Ovary (tissue), 10 donors: ENCODE measurements around the gene OTULIN. TPM values are rescaled to one million over a fixed set of nuclear protein-coding genes. Genes with fewer than 3 reads are reported as not detected.

Experiments
- DNase-seq, 5 donors: peaks; one replicate each; pipeline ENCODE4 v3.0.0-alpha.2; 2019 to 2020
- H3K27ac ChIP-seq, 2 donors: fragments of 200-600 bp; one replicate each; pipeline versions ENCODE4 v1.5.1 to v1.8.0; 2019 to 2022
- H3K27me3 ChIP-seq: fragments of 200-600 bp; one replicate; pipeline ENCODE4 v1.8.0; 2022
- H3K36me3 ChIP-seq: fragments of 200-600 bp; sonication (generic); one replicate; pipeline ENCODE4 v1.5.1; 2019
- H3K4me1 ChIP-seq: one replicate; pipeline ENCODE4 v1.8.1; 2013; ENCODE audit warnings: mild to moderate bottlenecking, moderate library complexity; ENCODE audit not compliant: insufficient read depth
- H3K4me3 ChIP-seq: fragments of 200-600 bp; sonication (generic); one replicate; pipeline ENCODE4 v1.5.1; 2017
- H3K9me3 ChIP-seq, 2 donors: fragments of 200-600 bp in 1 of 2; sonication (generic) in 1 of 2; one replicate each; pipeline versions ENCODE4 v1.5.1 to v1.8.1; 2013 to 2019; ENCODE audit warnings: mild to moderate bottlenecking in 1 of 2, moderate library complexity in 1 of 2
- EP300 ChIP-seq: sonication (generic); formaldehyde crosslinking; IDR thresholded peaks from one replicate; pipeline ENCODE4 v1.6.1; 2017; ENCODE audit warnings: antibody characterized with exemption
- POLR2A ChIP-seq: fragments of 450-650 bp; IDR thresholded peaks from one replicate; pipeline ENCODE4 v1.6.1; 2017; ENCODE audit warnings: antibody characterized with exemption, mild to moderate bottlenecking, moderate library complexity
- WGBS, 3 donors: extraction: QIAGEN DNeasy Blood & Tissue Kit in 1 of 3; methylation state at CpG; one replicate each; pipeline versions ENCODE4 v1.1.5 to v1.1.7; 2013 to 2017; 5-methylcytosine and 5-hydroxymethylcytosine counted together
- intact Hi-C, 4 donors: fragments of 100-400 bp; cut with DNase I; formaldehyde crosslinking; loops; one replicate each; pipeline versions ENCODE4 v1.11.0 to v1.15.1; 2022 to 2023
- long read RNA-seq, 3 donors: library from polyadenylated mRNA in 2 of 3; unstranded in 2 of 3; transcript quantifications; one replicate each; pipeline ENCODE4 v2.0.0 and lab custom pipeline, GENCODE V29; 2021 to 2026
- polyA plus RNA-seq, 2 donors: library from polyadenylated mRNA; stranded (reverse); fragments of 200-250 nt in 1 of 2; fragments of 350-450 nt in 1 of 2; fragmentation: Illumina TruSeq in 1 of 2; extraction: RNeasy Lipid Tissue Mini Kit (QIAGEN cat#74804) in 1 of 2; gene quantifications; one replicate each; pipeline ENCODE4 v1.2.3, GENCODE V29; 2013 to 2014
- total RNA-seq, 7 donors: library from RNA; depleted of rRNA in 2 of 7; stranded (reverse); fragments of >200 nt in 2 of 7; fragmentation: NEBNext Ultra II Directional in 3 of 7; extraction: Animal tissue kit (Norgen Biotek cat#: 25700) in 3 of 7; gene quantifications; one replicate each; pipeline versions ENCODE4 v1.1.0 to v1.2.4, GENCODE V29; 2016 to 2023
- TF ChIP-seq, protein P1 (sequence below), 3 donors: fragments of 450-650 bp in 2 of 3; fragments of 200-600 bp in 1 of 3; IDR thresholded peaks; one replicate each; pipeline versions ENCODE4 v1.5.1 to v1.8.0; 2016 to 2022; ENCODE audit warnings: antibody characterized with exemption in 3 of 3, mild to moderate bottlenecking in 1 of 3
- donor health status: DM: no; HTN: no; CAD: no; lungs with moderate emphysema.
- donor health status: DM: no; HTN: no; CAD: no.
- donor health status: Bipolar disorder and iron deficiency.
- donor health status: DM: yes; HTN: yes; CAD: no.
- donor health status: DM: no; HTN: no; CAD: no.
- donor health status: DM: yes; HTN: yes; CAD: no.

OTULIN gene
- total RNA-seq (10 to 100 TPM; 21.1 to 29.3 (median 23.9) TPM), polyA plus RNA-seq (1 to 10 TPM; 4.1 to 7.5 TPM)
- long read RNA-seq, donor 1, full-length matches to known transcripts: 1 of 1 reads
- long read RNA-seq, donor 1, partial matches to known transcripts: 0 of 1 reads
- long read RNA-seq, donor 1, other reads (novel, unspliced or antisense): 0 of 1 reads
- long read RNA-seq, donor 2, full-length matches to known transcripts: 11 of 11 reads
- long read RNA-seq, donor 2, partial matches to known transcripts: 0 of 11 reads
- long read RNA-seq, donor 2, other reads (novel, unspliced or antisense): 0 of 11 reads
- long read RNA-seq, donor 3, full-length matches to known transcripts: 7 of 13 reads
- long read RNA-seq, donor 3, partial matches to known transcripts: 2 of 13 reads
- long read RNA-seq, donor 3, other reads (novel, unspliced or antisense): 4 of 13 reads

GRCh38 chr5:14664270-14665100, at the start of gene OTULIN:
Gene OTULIN, plus strand, starts transcription at chr5:14664718. Its CDS starts 108 bp downstream, at chr5:14664826.
- intact Hi-C loops: no loop called here
- Histone ChIP-seq H3K9me3 (no peaks in the 10 kb centered on the region), H3K36me3 (no peaks in the 10 kb centered on the region), H3K4me3 (peak within 1 kb of the TSS; percentile 79), H3K27ac (peak within 1 kb of the TSS; percentile 56 to 88), H3K4me1 (peaks cover 4% of the 10 kb centered on the region), H3K27me3 (no peaks in the 10 kb centered on the region)
- DNase-seq: peak; percentile 90 to 94 (median 92)
- 0 to 1% (median 1%) methylated on average over 55 to 115 of the region's 115 CpGs for WGBS, 3 donors
- TF ChIP-seq EP300: no peak
- peak; percentile 88 for TF ChIP-seq POLR2A
- TF ChIP-seq, protein P1, sequence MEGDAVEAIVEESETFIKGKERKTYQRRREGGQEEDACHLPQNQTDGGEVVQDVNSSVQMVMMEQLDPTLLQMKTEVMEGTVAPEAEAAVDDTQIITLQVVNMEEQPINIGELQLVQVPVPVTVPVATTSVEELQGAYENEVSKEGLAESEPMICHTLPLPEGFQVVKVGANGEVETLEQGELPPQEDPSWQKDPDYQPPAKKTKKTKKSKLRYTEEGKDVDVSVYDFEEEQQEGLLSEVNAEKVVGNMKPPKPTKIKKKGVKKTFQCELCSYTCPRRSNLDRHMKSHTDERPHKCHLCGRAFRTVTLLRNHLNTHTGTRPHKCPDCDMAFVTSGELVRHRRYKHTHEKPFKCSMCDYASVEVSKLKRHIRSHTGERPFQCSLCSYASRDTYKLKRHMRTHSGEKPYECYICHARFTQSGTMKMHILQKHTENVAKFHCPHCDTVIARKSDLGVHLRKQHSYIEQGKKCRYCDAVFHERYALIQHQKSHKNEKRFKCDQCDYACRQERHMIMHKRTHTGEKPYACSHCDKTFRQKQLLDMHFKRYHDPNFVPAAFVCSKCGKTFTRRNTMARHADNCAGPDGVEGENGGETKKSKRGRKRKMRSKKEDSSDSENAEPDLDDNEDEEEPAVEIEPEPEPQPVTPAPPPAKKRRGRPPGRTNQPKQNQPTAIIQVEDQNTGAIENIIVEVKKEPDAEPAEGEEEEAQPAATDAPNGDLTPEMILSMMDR (IDR thresholded peaks at IDR 0.05): peak in 1 of 3 donors; percentile 7

GRCh38 chr5:14615365-14615764, 49.2 kb upstream of the OTULIN start:
- intact Hi-C loops: no loop called here
- Histone ChIP-seq H3K9me3 (no peaks in the 10 kb centered on the region), H3K36me3 (no peaks in the 10 kb centered on the region), H3K4me3 (no peak overlapping the region), H3K4me1 (no peaks in the 10 kb centered on the region), H3K27me3 (no peaks in the 10 kb centered on the region), H3K27ac (no peak overlapping the region)
- DNase-seq: no peak
- TF ChIP-seq, protein P1 (IDR thresholded peaks at IDR 0.05): no peak
- no peak for TF ChIP-seq POLR2A
- WGBS, 3 donors: 85 to 92% (median 91%) methylated on average over 4 of the region's 4 CpGs

DNA sequence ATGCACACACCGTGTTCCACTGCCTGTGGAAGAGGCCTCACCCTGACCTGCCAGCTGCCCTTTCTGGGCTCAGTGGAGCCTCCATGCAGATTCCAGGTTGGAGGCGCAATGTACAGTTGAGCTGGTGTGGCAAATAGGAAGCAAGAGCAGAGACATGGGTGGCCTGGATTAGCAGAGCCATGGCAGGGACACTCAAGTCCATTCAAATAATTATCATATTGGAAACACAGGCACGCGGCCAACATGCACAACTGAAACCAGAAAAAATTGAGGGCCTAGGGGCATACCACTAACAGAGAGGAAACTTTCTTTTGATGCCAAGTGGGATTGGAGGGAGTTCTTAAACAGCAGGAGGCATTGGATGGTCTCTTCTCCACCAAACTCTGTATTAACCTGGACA, 47.1 kb upstream of the OTULIN start:
- no peak overlapping the region for H3K27ac ChIP-seq
- no peaks in the 10 kb centered on the region for H3K9me3 ChIP-seq
- H3K36me3 ChIP-seq: no peaks in the 10 kb centered on the region
- H3K27me3 ChIP-seq: no peaks in the 10 kb centered on the region
- TF ChIP-seq, protein P1 (IDR thresholded peaks at IDR 0.05): no peak
- TF ChIP-seq EP300: no peak
- no peak for TF ChIP-seq POLR2A
- H3K4me1 ChIP-seq: no peaks in the 10 kb centered on the region
- WGBS, 3 donors: 90 to 95% (median 92%) methylated on average over 4 of the region's 4 CpGs
- H3K4me3 ChIP-seq: no peak overlapping the region
- no peak for DNase-seq
- intact Hi-C loops: no loop called here

- TF ChIP-seq EP300 (no peak), POLR2A (no peak)
- TF ChIP-seq, protein P1 (IDR thresholded peaks at IDR 0.05): no peak
- intact Hi-C loops: no loop called here
- Histone ChIP-seq H3K4me1 (no peaks in the 10 kb centered on the region), H3K27me3 (no peaks in the 10 kb centered on the region), H3K4me3 (no peak overlapping the region), H3K36me3 (no peaks in the 10 kb centered on the region), H3K9me3 (no peaks in the 10 kb centered on the region), H3K27ac (no peak overlapping the region)
- no peak for DNase-seq
These were observed 37.2 kb upstream of the OTULIN start for GRCh38 chr5:14627270-14627669.
